ENCODE data around the gene ARHGAP31. TPM values are rescaled to one million over a fixed set of nuclear protein-coding genes. Genes with fewer than 3 reads are reported as not detected.
A peak's percentile ranks its signal among the peaks of the same experiment; 100 is the strongest.

The ARHGAP31 gene
- total and polyA plus RNA-seq, 2 experiments from 2014 or later = 1.2 to 4.3 TPM

DNA sequence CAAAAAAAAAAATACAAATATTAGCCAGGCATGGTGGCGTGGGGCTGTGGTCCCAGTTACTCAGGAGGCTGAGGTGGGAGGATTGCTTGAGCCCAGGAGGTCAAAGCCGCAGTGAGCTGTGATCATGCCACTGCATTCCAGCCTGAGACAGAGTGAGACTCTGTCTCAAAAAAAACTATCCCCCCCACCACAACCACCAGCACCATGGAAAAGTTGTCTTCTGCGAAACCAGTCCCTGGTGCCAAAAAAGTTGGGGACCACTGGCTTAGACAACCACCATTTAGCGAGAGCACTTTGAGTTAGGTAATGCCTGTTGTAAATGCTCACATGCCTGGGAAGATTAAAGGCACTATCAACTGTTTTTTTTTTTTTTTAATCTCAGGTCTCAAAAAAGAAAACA is 15.4 kb downstream of the ARHGAP31 start:
- H3K27ac Mint-ChIP-seq = no peak overlapping the region
- ATAC-seq (no peak), DNase-seq (ENCODE audit: low spot score) (no peak)
- H3K36me3 Mint-ChIP-seq (ENCODE audit: low read depth) = no peaks in the 10 kb centered on the region; the same call in 2 of the 3 replicates
- Histone ChIP-seq H3K4me2 (no peak overlapping the region), H2AFZ (no peak overlapping the region), H3K27me3 (ENCODE audit: insufficient read depth) (no peaks in the 10 kb centered on the region), H3K27ac (ENCODE audit: low read depth) (no peak overlapping the region), H4K20me1 (replicated peaks; ENCODE audit: insufficient read depth) (no peaks in the 10 kb centered on the region), H3K79me2 (replicated peaks; ENCODE audit: insufficient read depth) (no peaks in the 10 kb centered on the region), H3K4me1 (ENCODE audit: insufficient read depth) (peaks cover 13% of the 10 kb centered on the region; the same call in 1 of the 2 replicates), H3K4me3 (no peak overlapping the region), H3F3A (replicated peaks; ENCODE audit: low read depth) (no peaks in the 10 kb centered on the region), H3K36me3 (ENCODE audit: insufficient read depth) (no peaks in the 10 kb centered on the region), H3K9me2 (ENCODE audit: insufficient read depth) (peaks cover 8% of the 10 kb centered on the region; the same call in 1 of the 2 replicates)
- TF ChIP-seq, protein P1, sequence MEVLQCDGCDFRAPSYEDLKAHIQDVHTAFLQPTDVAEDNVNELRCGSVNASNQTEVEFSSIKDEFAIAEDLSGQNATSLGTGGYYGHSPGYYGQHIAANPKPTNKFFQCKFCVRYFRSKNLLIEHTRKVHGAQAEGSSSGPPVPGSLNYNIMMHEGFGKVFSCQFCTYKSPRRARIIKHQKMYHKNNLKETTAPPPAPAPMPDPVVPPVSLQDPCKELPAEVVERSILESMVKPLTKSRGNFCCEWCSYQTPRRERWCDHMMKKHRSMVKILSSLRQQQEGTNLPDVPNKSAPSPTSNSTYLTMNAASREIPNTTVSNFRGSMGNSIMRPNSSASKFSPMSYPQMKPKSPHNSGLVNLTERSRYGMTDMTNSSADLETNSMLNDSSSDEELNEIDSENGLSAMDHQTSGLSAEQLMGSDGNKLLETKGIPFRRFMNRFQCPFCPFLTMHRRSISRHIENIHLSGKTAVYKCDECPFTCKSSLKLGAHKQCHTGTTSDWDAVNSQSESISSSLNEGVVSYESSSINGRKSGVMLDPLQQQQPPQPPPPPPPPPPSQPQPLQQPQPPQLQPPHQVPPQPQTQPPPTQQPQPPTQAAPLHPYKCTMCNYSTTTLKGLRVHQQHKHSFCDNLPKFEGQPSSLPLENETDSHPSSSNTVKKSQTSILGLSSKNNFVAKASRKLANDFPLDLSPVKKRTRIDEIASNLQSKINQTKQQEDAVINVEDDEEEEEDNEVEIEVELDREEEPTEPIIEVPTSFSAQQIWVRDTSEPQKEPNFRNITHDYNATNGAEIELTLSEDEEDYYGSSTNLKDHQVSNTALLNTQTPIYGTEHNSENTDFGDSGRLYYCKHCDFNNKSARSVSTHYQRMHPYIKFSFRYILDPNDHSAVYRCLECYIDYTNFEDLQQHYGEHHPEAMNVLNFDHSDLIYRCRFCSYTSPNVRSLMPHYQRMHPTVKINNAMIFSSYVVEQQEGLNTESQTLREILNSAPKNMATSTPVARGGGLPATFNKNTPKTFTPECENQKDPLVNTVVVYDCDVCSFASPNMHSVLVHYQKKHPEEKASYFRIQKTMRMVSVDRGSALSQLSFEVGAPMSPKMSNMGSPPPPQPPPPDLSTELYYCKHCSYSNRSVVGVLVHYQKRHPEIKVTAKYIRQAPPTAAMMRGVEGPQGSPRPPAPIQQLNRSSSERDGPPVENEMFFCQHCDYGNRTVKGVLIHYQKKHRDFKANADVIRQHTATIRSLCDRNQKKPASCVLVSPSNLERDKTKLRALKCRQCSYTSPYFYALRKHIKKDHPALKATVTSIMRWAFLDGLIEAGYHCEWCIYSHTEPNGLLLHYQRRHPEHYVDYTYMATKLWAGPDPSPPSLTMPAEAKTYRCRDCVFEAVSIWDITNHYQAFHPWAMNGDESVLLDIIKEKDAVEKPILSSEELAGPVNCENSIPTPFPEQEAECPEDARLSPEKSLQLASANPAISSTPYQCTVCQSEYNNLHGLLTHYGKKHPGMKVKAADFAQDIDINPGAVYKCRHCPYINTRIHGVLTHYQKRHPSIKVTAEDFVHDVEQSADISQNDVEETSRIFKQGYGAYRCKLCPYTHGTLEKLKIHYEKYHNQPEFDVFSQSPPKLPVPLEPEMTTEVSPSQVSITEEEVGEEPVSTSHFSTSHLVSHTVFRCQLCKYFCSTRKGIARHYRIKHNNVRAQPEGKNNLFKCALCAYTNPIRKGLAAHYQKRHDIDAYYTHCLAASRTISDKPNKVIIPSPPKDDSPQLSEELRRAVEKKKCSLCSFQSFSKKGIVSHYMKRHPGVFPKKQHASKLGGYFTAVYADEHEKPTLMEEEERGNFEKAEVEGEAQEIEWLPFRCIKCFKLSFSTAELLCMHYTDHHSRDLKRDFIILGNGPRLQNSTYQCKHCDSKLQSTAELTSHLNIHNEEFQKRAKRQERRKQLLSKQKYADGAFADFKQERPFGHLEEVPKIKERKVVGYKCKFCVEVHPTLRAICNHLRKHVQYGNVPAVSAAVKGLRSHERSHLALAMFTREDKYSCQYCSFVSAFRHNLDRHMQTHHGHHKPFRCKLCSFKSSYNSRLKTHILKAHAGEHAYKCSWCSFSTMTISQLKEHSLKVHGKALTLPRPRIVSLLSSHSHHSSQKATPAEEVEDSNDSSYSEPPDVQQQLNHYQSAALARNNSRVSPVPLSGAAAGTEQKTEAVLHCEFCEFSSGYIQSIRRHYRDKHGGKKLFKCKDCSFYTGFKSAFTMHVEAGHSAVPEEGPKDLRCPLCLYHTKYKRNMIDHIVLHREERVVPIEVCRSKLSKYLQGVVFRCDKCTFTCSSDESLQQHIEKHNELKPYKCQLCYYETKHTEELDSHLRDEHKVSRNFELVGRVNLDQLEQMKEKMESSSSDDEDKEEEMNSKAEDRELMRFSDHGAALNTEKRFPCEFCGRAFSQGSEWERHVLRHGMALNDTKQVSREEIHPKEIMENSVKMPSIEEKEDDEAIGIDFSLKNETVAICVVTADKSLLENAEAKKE (CRISPR knock-in tag; IDR thresholded peaks at IDR 0.05) = no peak
- TF ChIP-seq STAT1 (IDR thresholded peaks at IDR 0.05; ENCODE audit: unreplicated experiment) = no peak
- no peak for TF ChIP-seq EZH2phosphoT487 (IDR thresholded peaks at IDR 0.05; ENCODE audit: unreplicated experiment)
- H3K4me3 Mint-ChIP-seq = no peak overlapping the region
- H3K27me3 Mint-ChIP-seq (ENCODE audit: insufficient read depth, low read depth, poor library complexity) = no peaks in the 10 kb centered on the region
- peaks cover 23% of the 10 kb centered on the region for H3K4me1 Mint-ChIP-seq
- H3K9me3 Mint-ChIP-seq = no peaks in the 10 kb centered on the region

DNA sequence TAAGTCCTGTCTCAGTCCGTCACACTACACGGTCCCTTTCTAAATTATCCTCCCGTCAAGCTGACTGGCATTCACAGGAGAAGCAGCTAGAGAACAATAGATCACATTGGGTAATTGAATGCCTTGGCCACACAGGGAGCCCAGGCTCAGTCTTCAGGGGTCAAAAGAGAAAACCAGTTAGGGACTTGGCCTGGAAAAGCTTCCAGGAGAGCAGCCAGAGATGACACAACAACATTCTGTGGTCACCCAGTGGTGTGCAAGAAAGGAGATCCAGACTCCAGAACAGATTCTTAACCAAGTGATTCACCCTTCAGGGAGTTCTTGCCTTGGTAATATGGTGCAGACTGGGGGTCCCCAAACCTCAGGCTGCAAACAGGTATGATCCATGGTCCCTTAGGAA is 15.9 kb downstream of the ARHGAP31 start:
- no peaks in the 10 kb centered on the region for H3K27me3 Mint-ChIP-seq (ENCODE audit: insufficient read depth, low read depth, poor library complexity)
- no peaks in the 10 kb centered on the region for H3K27me3 ChIP-seq (ENCODE audit: insufficient read depth)
- H3K27ac ChIP-seq (ENCODE audit: low read depth) = no peak overlapping the region
- no peaks in the 10 kb centered on the region for H4K20me1 ChIP-seq (replicated peaks; ENCODE audit: insufficient read depth)
- H3K9me2 ChIP-seq (ENCODE audit: insufficient read depth) = peaks cover 8% of the 10 kb centered on the region; the same call in 1 of the 2 replicates
- H3K36me3 Mint-ChIP-seq (ENCODE audit: low read depth) = no peaks in the 10 kb centered on the region; the same call in 2 of the 3 replicates
- peaks cover 13% of the 10 kb centered on the region; the same call in 1 of the 2 replicates for H3K4me1 ChIP-seq (ENCODE audit: insufficient read depth)
- H3K79me2 ChIP-seq (replicated peaks; ENCODE audit: insufficient read depth) = no peaks in the 10 kb centered on the region
- ATAC-seq (peak; percentile 92), DNase-seq (ENCODE audit: low spot score) (peak; percentile 34)
- no peak overlapping the region for H2AFZ ChIP-seq
- H3F3A ChIP-seq (replicated peaks; ENCODE audit: low read depth) = no peaks in the 10 kb centered on the region
- no peak overlapping the region for H3K4me2 ChIP-seq
- H3K4me3 ChIP-seq = no peak overlapping the region
- H3K4me1 Mint-ChIP-seq = peaks cover 21% of the 10 kb centered on the region
- H3K27ac Mint-ChIP-seq = no peak overlapping the region
- no peaks in the 10 kb centered on the region for H3K36me3 ChIP-seq (ENCODE audit: insufficient read depth)
- no peaks in the 10 kb centered on the region for H3K9me3 Mint-ChIP-seq
- no peak overlapping the region for H3K4me3 Mint-ChIP-seq
- TF ChIP-seq STAT1 (IDR thresholded peaks at IDR 0.05; ENCODE audit: unreplicated experiment) (no peak), ZNF331 (CRISPR knock-in tag; IDR thresholded peaks at IDR 0.05; ENCODE audit: low read depth) (no peak)
- TF ChIP-seq, protein P1 (CRISPR knock-in tag; IDR thresholded peaks at IDR 0.05) = peak; percentile 54; the same call in 1 of the 2 replicates

All from GM23338 (cell line).